SK-N-SH (cell line): ENCODE results near the gene PLCB1. TPM values are rescaled to one million over a fixed set of nuclear protein-coding genes. Genes with fewer than 3 reads are reported as not detected.

Experiments
- CTCF ChIA-PET: fragments of 300-600, 350-600 bp; formaldehyde crosslinking; extraction: SDS; loops from one replicate; lab custom pipeline; 2021; lab: Yijun Ruan, JAX
- POLR2A ChIA-PET: fragments of 350-600 bp; sonication (Branson Sonifier 250); formaldehyde crosslinking; extraction: SDS; loops from one replicate; lab custom pipeline; 2020; ENCODE audit warnings: antibody characterized with exemption, inconsistent platforms; lab: Yijun Ruan, JAX
- DNase-seq: peaks from one replicate; pipeline ENCODE4 v3.0.0; 2012
- H2AFZ ChIP-seq: fragments of 200-600 bp; sonication (generic); 2 replicates; pipeline ENCODE4 v1.8.1; 2016; ENCODE audit warnings: antibody characterized with exemption, mild to moderate bottlenecking, low read depth
- H3F3A ChIP-seq: fragments of 200-600 bp; sonication (generic); replicated peaks from 2 replicates; pipeline ENCODE3; 2016; ENCODE audit warnings: antibody characterized with exemption, mild to moderate bottlenecking; ENCODE audit not compliant: insufficient read depth
- H3K27ac ChIP-seq, 2 experiments: fragments of 200-500 bp in 1 of 2; fragments of 200-600 bp in 1 of 2; sonication (Bioruptor generic) in 1 of 2; sonication (generic), shearing (Covaris generic) in 1 of 2; 2 replicates each; pipeline versions ENCODE4 v1.5.1 to v1.6.1; 2014 to 2016; ENCODE audit warnings: low read depth in 2 of 2, inconsistent platforms in 1 of 2, low read length in 1 of 2, mild to moderate bottlenecking in 1 of 2, mixed read lengths in 1 of 2
- H3K27me3 ChIP-seq: fragments of 200-600 bp; sonication (generic), shearing (Covaris generic); 2 replicates; pipeline ENCODE4 v1.6.1; 2016; ENCODE audit warnings: mixed run types; ENCODE audit not compliant: insufficient read depth
- H3K36me3 ChIP-seq, 2 experiments: fragments of 200-500 bp in 1 of 2; fragments of 200-600 bp in 1 of 2; sonication (Bioruptor generic) in 1 of 2; sonication (generic) in 1 of 2; replicated peaks in 1 of 2; 2 replicates each; pipeline versions ENCODE3 to v1.5.1; 2014 to 2016; ENCODE audit warnings: low read length in 1 of 2, mild to moderate bottlenecking in 1 of 2; ENCODE audit not compliant: insufficient read depth in 2 of 2, control insufficient read depth in 1 of 2
- H3K4me1 ChIP-seq, 2 experiments: fragments of 200-500 bp in 1 of 2; fragments of 200-600 bp in 1 of 2; sonication (Bioruptor generic) in 1 of 2; sonication (generic), shearing (Covaris generic) in 1 of 2; 2 replicates each; pipeline versions ENCODE4 v1.5.1 to v1.6.1; 2014 to 2016; ENCODE audit warnings: low read depth in 1 of 2, low read length in 1 of 2, mixed run types in 1 of 2; ENCODE audit not compliant: insufficient read depth in 2 of 2, control insufficient read depth in 1 of 2
- H3K4me2 ChIP-seq: fragments of 200-600 bp; sonication (generic), shearing (Covaris generic); 2 replicates; pipeline ENCODE4 v1.6.1; 2017; ENCODE audit warnings: mixed run types
- H3K4me3 ChIP-seq, 2 experiments: fragments of 200-500 bp in 1 of 2; fragments of 200-600 bp in 1 of 2; sonication (Bioruptor generic) in 1 of 2; sonication (generic), shearing (Covaris generic) in 1 of 2; 2 replicates each; pipeline versions ENCODE4 v1.5.1 to v1.8.1; 2014 to 2016; ENCODE audit warnings: low read depth in 2 of 2, inconsistent platforms in 1 of 2, low read length in 1 of 2, mild to moderate bottlenecking in 1 of 2, mixed read lengths in 1 of 2, moderate library complexity in 1 of 2
- H3K79me2 ChIP-seq: fragments of 200-600 bp; sonication (generic); 2 replicates; pipeline ENCODE4 v1.8.1; 2017; ENCODE audit warnings: mild to moderate bottlenecking; ENCODE audit not compliant: insufficient read depth
- H3K9ac ChIP-seq: fragments of 200-600 bp; sonication (generic); 2 replicates; pipeline ENCODE4 v1.6.1; 2017; ENCODE audit warnings: mixed run types
- H3K9me2 ChIP-seq: fragments of 200-600 bp; sonication (generic); 2 replicates; pipeline ENCODE4 v1.6.1; 2017; ENCODE audit warnings: mixed run types
- H3K9me3 ChIP-seq: fragments of 200-600 bp; sonication (generic); 2 replicates; pipeline ENCODE4 v1.6.1; 2017; ENCODE audit warnings: mixed run types, mild to moderate bottlenecking, moderate library complexity
- H4K20me1 ChIP-seq: fragments of 200-600 bp; sonication (generic); 2 replicates; pipeline ENCODE4 v1.6.1; 2017; ENCODE audit warnings: mild to moderate bottlenecking, mixed run types; ENCODE audit not compliant: insufficient read depth
- CHD2 ChIP-seq: fragments of 150-350 bp; IDR thresholded peaks from 2 replicates; pipeline ENCODE4 v1.6.1; 2018; ENCODE audit warnings: low read length; ENCODE audit not compliant: partially characterized antibody
- CTCF ChIP-seq: fragments of 200-600 bp; sonication (generic); IDR thresholded peaks from 2 replicates; pipeline ENCODE4 v1.6.1; 2017; ENCODE audit warnings: antibody characterized with exemption, mild to moderate bottlenecking, moderate library complexity
- EP300 ChIP-seq, 2 experiments: IDR thresholded peaks; 2 replicates each; pipeline versions ENCODE4 v1.4.0 to v1.6.1; 2012; ENCODE audit warnings: borderline replicate concordance in 1 of 2, low read depth in 1 of 2, low read length in 1 of 2
- EZH2phosphoT487 ChIP-seq: fragments of 200-600 bp; sonication (generic); IDR thresholded peaks from 2 replicates; pipeline ENCODE4 v1.6.1; 2017; ENCODE audit warnings: low read depth, mixed run types, mild to moderate bottlenecking, antibody characterized with exemption, moderate library complexity, borderline replicate concordance
- GABPA ChIP-seq: IDR thresholded peaks from 2 replicates; pipeline ENCODE4 v1.4.0; 2012; ENCODE audit warnings: low read depth, mild to moderate bottlenecking
- IRF3 ChIP-seq: fragments of 150-350 bp; IDR thresholded peaks from 2 replicates; pipeline ENCODE4 v1.6.1; 2016; ENCODE audit warnings: mild to moderate bottlenecking, low read depth, low read length
- MAX ChIP-seq: IDR thresholded peaks from 2 replicates; pipeline ENCODE4 v1.4.0; 2012; ENCODE audit warnings: low read depth
- NRF1 ChIP-seq: IDR thresholded peaks from 2 replicates; pipeline ENCODE4 v1.6.1; 2012; ENCODE audit warnings: low read depth, mild to moderate bottlenecking, low read length
- REST ChIP-seq: IDR thresholded peaks from 2 replicates; pipeline ENCODE4 v1.6.1; 2012; ENCODE audit warnings: mild to moderate bottlenecking, low read depth, low read length, moderate library complexity
- RFX5 ChIP-seq: IDR thresholded peaks from 2 replicates; pipeline ENCODE4 v1.6.1; 2012; ENCODE audit warnings: mild to moderate bottlenecking, improper control_type of control experiment, low read length
- RXRA ChIP-seq: IDR thresholded peaks from 2 replicates; pipeline ENCODE4 v1.4.0; 2012; ENCODE audit warnings: low read depth, mild to moderate bottlenecking, borderline replicate concordance
- TAF1 ChIP-seq: IDR thresholded peaks from 2 replicates; pipeline ENCODE4 v1.6.1; 2012; ENCODE audit warnings: low read depth, mild to moderate bottlenecking, low read length, moderate library complexity, borderline replicate concordance
- TEAD4 ChIP-seq: IDR thresholded peaks from 2 replicates; pipeline ENCODE4 v1.4.0; 2012; ENCODE audit warnings: mild to moderate bottlenecking, borderline replicate concordance; ENCODE audit not compliant: insufficient read depth
- USF1 ChIP-seq: IDR thresholded peaks from 2 replicates; pipeline ENCODE4 v1.4.0; 2012; ENCODE audit warnings: low read depth, borderline replicate concordance
- USF2 ChIP-seq: fragments of 150-350 bp; IDR thresholded peaks from 2 replicates; pipeline ENCODE4 v1.6.1; 2017; ENCODE audit warnings: antibody characterized with exemption, low read length, low read depth, borderline replicate concordance
- YY1 ChIP-seq: IDR thresholded peaks from 2 replicates; pipeline ENCODE4 v1.4.0; 2012; ENCODE audit warnings: low read depth, mild to moderate bottlenecking
- WGBS: methylation state at CpG from one replicate; pipeline ENCODE4 v1.1.6; 2017; ENCODE audit warnings: low lambda C conversion rate; 5-methylcytosine and 5-hydroxymethylcytosine counted together
- polyA plus RNA-seq, 3 experiments: library from polyadenylated mRNA; depleted of rRNA; stranded (reverse); fragments of >200 nt; gene quantifications; 2 replicates each; pipeline ENCODE4 v1.2.3, GENCODE V29; 2012

Gene PLCB1
- polyA plus RNA-seq, 1 of the 3 experiments (the other 2 are of a cell fraction) = 10.5 TPM

GRCh38 chr20:8764344-8764962 is 632.4 kb downstream of the PLCB1 start:
- H3K9me3 ChIP-seq = no peaks in the 10 kb centered on the region
- POLR2A ChIA-PET = no interaction called here
- no peak overlapping the region for H3K27ac ChIP-seq
- peaks cover 9 to 14% of the 10 kb centered on the region in 2 experiments for H3K36me3 ChIP-seq
- no peak overlapping the region for H2AFZ ChIP-seq
- no peaks in the 10 kb centered on the region for H4K20me1 ChIP-seq
- H3F3A ChIP-seq = no peaks in the 10 kb centered on the region
- WGBS = 84% methylated on average over 4 of the region's 4 CpGs
- TF ChIP-seq EP300 (IDR thresholded peaks at IDR 0.05; ENCODE audit: borderline replicate concordance in 1 of 2, low read depth in 1 of 2, low read length in 1 of 2) (no peak), IRF3 (no peak), EZH2phosphoT487 (no peak), CHD2 (no peak), REST (no peak), NRF1 (no peak), TEAD4 (no peak), USF1 (no peak), GABPA (no peak), TAF1 (no peak), MAX (no peak), RXRA (no peak), USF2 (no peak), RFX5 (no peak), CTCF (no peak), YY1 (no peak)
- TF ChIP-seq, all 33 proteins: peak for 0
- Histone ChIP-seq H3K4me1 (0 out of 4 replicates have a peak, but pooled peaks cover 0 to 6% of the 10 kb centered on the region in 2 experiments), H3K4me3 (no peak overlapping the region), H3K27me3 (no peaks in the 10 kb centered on the region), H3K9me2 (no peaks in the 10 kb centered on the region), H3K79me2 (no peaks in the 10 kb centered on the region), H3K4me2 (no peak overlapping the region), H3K9ac (no peak overlapping the region)
- CTCF ChIA-PET = interaction anchor here (1.0 to 1.2 kb wide), 2 partner anchors 89 to 629 kb away, joined by 3 read pairs; no protein-coding TSS in a partner anchor
- no peak for DNase-seq
